Fibroblast of lung (primary cell): Measurements from ENCODE around the gene FAM3B. TPM values are rescaled to one million over a fixed set of nuclear protein-coding genes. Genes with fewer than 3 reads are reported as not detected.
A peak's percentile ranks its signal among the peaks of the same experiment; 100 is the strongest.

Source experiments
- DNase-seq, 2 donors: peaks; one replicate each; pipeline versions ENCODE4 v3.0.0 to v3.0.0-alpha.2; 2010; ENCODE audit warnings: low read depth in 2 of 2
- H2AFZ ChIP-seq: 2 replicates; pipeline ENCODE4 v1.5.1; 2012; ENCODE audit warnings: low read length, control low read depth, inconsistent platforms
- H3K27ac ChIP-seq: 2 replicates; pipeline ENCODE4 v1.5.1; 2011; ENCODE audit warnings: low read length, control low read depth; ENCODE audit not compliant: insufficient read depth
- H3K27me3 ChIP-seq: 2 replicates; pipeline ENCODE4 v1.5.1; 2011; ENCODE audit warnings: mild to moderate bottlenecking, low read length; ENCODE audit not compliant: control insufficient read depth, insufficient read depth
- H3K36me3 ChIP-seq: 2 replicates; pipeline ENCODE4 v1.5.1; 2011; ENCODE audit warnings: low read length; ENCODE audit not compliant: control insufficient read depth, insufficient read depth
- H3K4me1 ChIP-seq: 2 replicates; pipeline ENCODE4 v1.5.1; 2011; ENCODE audit warnings: low read length; ENCODE audit not compliant: control insufficient read depth, insufficient read depth; ENCODE audit errors: extremely low read depth
- H3K4me2 ChIP-seq: 2 replicates; pipeline ENCODE4 v1.5.1; 2011; ENCODE audit warnings: low read length, control low read depth; ENCODE audit not compliant: insufficient read depth; ENCODE audit errors: extremely low read depth
- H3K4me3 ChIP-seq, 4 experiments: fragments of 200-600 bp in 1 of 4; sonication (generic) in 1 of 4; replicated peaks in 1 of 4; 2 replicates each; pipeline ENCODE4 v1.5.1; 2011 to 2016; ENCODE audit warnings: low read length in 4 of 4, low read depth in 3 of 4, mild to moderate bottlenecking in 3 of 4, control low read depth in 2 of 4, inconsistent platforms in 1 of 4, mixed read lengths in 1 of 4; ENCODE audit not compliant: insufficient read depth in 1 of 4; ENCODE audit errors: control extremely low read depth in 1 of 4
- H3K79me2 ChIP-seq: 2 replicates; pipeline ENCODE4 v1.5.1; 2012; ENCODE audit warnings: mild to moderate bottlenecking, low read length, inconsistent platforms; ENCODE audit not compliant: control insufficient read depth, insufficient read depth
- H3K9ac ChIP-seq: 2 replicates; pipeline ENCODE4 v1.5.1; 2011; ENCODE audit warnings: mild to moderate bottlenecking, low read length, control low read depth; ENCODE audit not compliant: insufficient read depth
- H3K9me3 ChIP-seq: 2 replicates; pipeline ENCODE4 v1.5.1; 2012; ENCODE audit warnings: low read depth, low read length; ENCODE audit not compliant: control insufficient read depth, insufficient read depth
- H4K20me1 ChIP-seq: 2 replicates; pipeline ENCODE4 v1.5.1; 2011; ENCODE audit warnings: low read length; ENCODE audit not compliant: control insufficient read depth, insufficient read depth; ENCODE audit errors: extremely low read depth
- CTCF ChIP-seq, 2 donors: IDR thresholded peaks in 1 of 2; conservative IDR thresholded peaks in 1 of 2; 1 replicate in 1 of 2; 2 replicates in 1 of 2; pipeline ENCODE4 v1.5.1; 2011 to 2012; ENCODE audit warnings: low read length in 2 of 2, control low read depth in 1 of 2, inconsistent platforms in 1 of 2, low read depth in 1 of 2, mild to moderate bottlenecking in 1 of 2
- EZH2 ChIP-seq: IDR thresholded peaks from 2 replicates; pipeline ENCODE4 v1.5.1; 2012; ENCODE audit warnings: low read length, control low read depth, mild to moderate bottlenecking; ENCODE audit errors: missing control alignments
- polyA plus RNA-seq, 2 donors: library from polyadenylated mRNA; depleted of rRNA in 1 of 2; stranded (reverse) in 1 of 2; unstranded in 1 of 2; fragments of >200 nt; gene quantifications; 2 replicates each; pipeline ENCODE4 v1.2.1, GENCODE V29; 2011 to 2012; ENCODE audit warnings: missing spikeins in 1 of 2
- total RNA-seq: library from RNA; depleted of rRNA; stranded (reverse); fragments of >200 nt; gene quantifications from 2 replicates; pipeline ENCODE4 v1.2.1, GENCODE V29; 2014

Gene FAM3B
- total and polyA plus RNA-seq, 2 donors (not counting 1 experiment from before 2014, with no cell fraction given) = not detected

GRCh38 chr21:41360072-41360821 lies 43.6 kb downstream of the FAM3B start:
- no peak overlapping the region for H3K27ac ChIP-seq
- no peaks in the 10 kb centered on the region for H3K36me3 ChIP-seq
- H3K27me3 ChIP-seq = no peaks in the 10 kb centered on the region
- H4K20me1 ChIP-seq = no peaks in the 10 kb centered on the region
- TF ChIP-seq CTCF (conservative IDR thresholded peaks at IDR 0.05 in 1 of 2, IDR thresholded peaks at IDR 0.05 in 1 of 2; ENCODE audit: low read depth in 1 of 2, low read length in 2 of 2) (no peak), EZH2 (no peak)
- H3K79me2 ChIP-seq = no peaks in the 10 kb centered on the region
- H3K9me3 ChIP-seq = no peaks in the 10 kb centered on the region
- no peak overlapping the region for H3K4me2 ChIP-seq
- no peak overlapping the region for H3K4me3 ChIP-seq
- peak; percentile 49 to 51 for DNase-seq
- H3K9ac ChIP-seq = no peak overlapping the region
- peaks cover 5% of the 10 kb centered on the region for H3K4me1 ChIP-seq
- H2AFZ ChIP-seq = no peak overlapping the region

- H3K27me3 ChIP-seq = no peaks in the 10 kb centered on the region
- H3K27ac ChIP-seq = peak overlapping the region; percentile 16
- peaks cover 5% of the 10 kb centered on the region for H3K4me1 ChIP-seq
- no peaks in the 10 kb centered on the region for H4K20me1 ChIP-seq
- TF ChIP-seq CTCF (conservative IDR thresholded peaks at IDR 0.05 in 1 of 2, IDR thresholded peaks at IDR 0.05 in 1 of 2; ENCODE audit: low read depth in 1 of 2, low read length in 2 of 2) (no peak), EZH2 (no peak)
- no peak overlapping the region for H3K9ac ChIP-seq
- H3K4me3 ChIP-seq = no peak overlapping the region
- no peak overlapping the region for H2AFZ ChIP-seq
- no peaks in the 10 kb centered on the region for H3K36me3 ChIP-seq
- H3K79me2 ChIP-seq = no peaks in the 10 kb centered on the region
- H3K4me2 ChIP-seq = peak overlapping the region; percentile 85
- no peaks in the 10 kb centered on the region for H3K9me3 ChIP-seq
- DNase-seq = no peak
Observed at GRCh38 chr21:41361053-41361785, 44.6 kb downstream of the FAM3B start.

GRCh38 chr21:41361786-41362604 lies 45.4 kb downstream of the FAM3B start, which contains the start of gene MX2:
TSS of gene MX2 (plus strand) at chr21:41362027. CDS start at chr21:41376907, 14,880 bp downstream.
- H3K4me1 ChIP-seq = peaks cover 5% of the 10 kb centered on the region
- no peaks in the 10 kb centered on the region for H3K79me2 ChIP-seq
- H2AFZ ChIP-seq = peak within 1 kb of the TSS; percentile 80
- no peaks in the 10 kb centered on the region for H3K27me3 ChIP-seq
- peak; percentile 83 to 88 for DNase-seq
- no peaks in the 10 kb centered on the region for H4K20me1 ChIP-seq
- TF ChIP-seq EZH2 (no peak), CTCF (conservative IDR thresholded peaks at IDR 0.05 in 1 of 2, IDR thresholded peaks at IDR 0.05 in 1 of 2; ENCODE audit: low read depth in 1 of 2, low read length in 2 of 2) (no peak)
- H3K9me3 ChIP-seq = no peaks in the 10 kb centered on the region
- H3K9ac ChIP-seq = peak within 1 kb of the TSS; percentile 20
- peak within 1 kb of the TSS; percentile 85 for H3K4me2 ChIP-seq
- peak within 1 kb of the TSS; percentile 11 to 44 (median 32) for H3K4me3 ChIP-seq
- H3K27ac ChIP-seq = peak within 1 kb of the TSS; percentile 16
- H3K36me3 ChIP-seq = no peaks in the 10 kb centered on the region
